NCI-H526 treated with DMSO at 0.1 percent for 48 hours (cell line): ENCODE measurements around the gene NLE1.
"Not testable (repeated sequence)": the region's sequence is repeated elsewhere in the genome, so short reads cannot be mapped to it uniquely, and the experiment has no call there.

Experiments used
- DNase-seq: peaks from one replicate; lab custom pipeline; 2025; lab: John Stamatoyannopoulos, UW

NLE1 gene

GRCh38 chr17:35161281-35161761 lies 19.2 kb upstream of the NLE1 start:
- no peak for DNase-seq

GRCh38 chr17:35160354-35161201 lies 18.5 kb upstream of the NLE1 start:
- DNase-seq, result no peak

GRCh38 chr17:35159940-35160339 lies 17.8 kb upstream of the NLE1 start:
- no peak for DNase-seq

GRCh38 chr17:35155246-35155645 lies 13.1 kb upstream of the NLE1 start:
- DNase-seq, result no peak

GRCh38 chr17:35154196-35155165 lies 12.4 kb upstream of the NLE1 start:
- no peak for DNase-seq

GRCh38 chr17:35152421-35153140 lies 10.5 kb upstream of the NLE1 start:
- no peak for DNase-seq

- not testable (repeated sequence) for DNase-seq
Observed at GRCh38 chr17:35151080-35151479, 9.0 kb upstream of the NLE1 start.

- no peak for DNase-seq
Observed at GRCh38 chr17:35149941-35150340, 7.8 kb upstream of the NLE1 start.

- DNase-seq, result no peak
Observed at GRCh38 chr17:35148144-35148543, 6.0 kb upstream of the NLE1 start.

GRCh38 chr17:35147375-35147905 lies 5.3 kb upstream of the NLE1 start, which contains the start of gene UNC45B:
TSS of gene UNC45B (plus strand) at chr17:35147817. CDS start at chr17:35148264, 447 bp downstream.
- DNase-seq, result no peak

- no peak for DNase-seq
Observed at GRCh38 chr17:35146214-35146833, 4.2 kb upstream of the NLE1 start.

GRCh38 chr17:35144840-35145239 lies 2.7 kb upstream of the NLE1 start:
- no peak for DNase-seq

GRCh38 chr17:35142467-35142796 lies 329 bp upstream of the NLE1 start:
- no peak for DNase-seq

- DNase-seq, result no peak
Observed at GRCh38 chr17:35138218-35138617, 3.9 kb downstream of the NLE1 start.

GRCh38 chr17:35135322-35135721 lies 6.8 kb downstream of the NLE1 start:
- DNase-seq, result no peak

GRCh38 chr17:35132816-35133550 lies 9.1 kb downstream of the NLE1 start:
- no peak for DNase-seq

GRCh38 chr17:35132099-35132498 lies 10.0 kb downstream of the NLE1 start:
- DNase-seq, result no peak

GRCh38 chr17:35130392-35130791 lies 11.7 kb downstream of the NLE1 start:
- DNase-seq, result no peak

- DNase-seq, result no peak
Observed at GRCh38 chr17:35129973-35130351, 12.1 kb downstream of the NLE1 start.

GRCh38 chr17:35129154-35129972 lies 12.7 kb downstream of the NLE1 start:
- no peak for DNase-seq
